HG03108 (cell line): Measurements from ENCODE around the gene ABCC8.

Experiments used
- ATAC-seq: cut with Tn5 transposase; IDR thresholded peaks from one replicate; pipeline ENCODE4 v1.9.1; 2021; ENCODE audit warnings: moderate library complexity; ENCODE audit not compliant: unreplicated experiment

ABCC8 gene

GRCh38 chr11:17354601-17354991 is 122.0 kb downstream of the ABCC8 start:
- ATAC-seq, result no peak

GRCh38 chr11:17353821-17354600 is 122.6 kb downstream of the ABCC8 start:
- no peak for ATAC-seq

DNA sequence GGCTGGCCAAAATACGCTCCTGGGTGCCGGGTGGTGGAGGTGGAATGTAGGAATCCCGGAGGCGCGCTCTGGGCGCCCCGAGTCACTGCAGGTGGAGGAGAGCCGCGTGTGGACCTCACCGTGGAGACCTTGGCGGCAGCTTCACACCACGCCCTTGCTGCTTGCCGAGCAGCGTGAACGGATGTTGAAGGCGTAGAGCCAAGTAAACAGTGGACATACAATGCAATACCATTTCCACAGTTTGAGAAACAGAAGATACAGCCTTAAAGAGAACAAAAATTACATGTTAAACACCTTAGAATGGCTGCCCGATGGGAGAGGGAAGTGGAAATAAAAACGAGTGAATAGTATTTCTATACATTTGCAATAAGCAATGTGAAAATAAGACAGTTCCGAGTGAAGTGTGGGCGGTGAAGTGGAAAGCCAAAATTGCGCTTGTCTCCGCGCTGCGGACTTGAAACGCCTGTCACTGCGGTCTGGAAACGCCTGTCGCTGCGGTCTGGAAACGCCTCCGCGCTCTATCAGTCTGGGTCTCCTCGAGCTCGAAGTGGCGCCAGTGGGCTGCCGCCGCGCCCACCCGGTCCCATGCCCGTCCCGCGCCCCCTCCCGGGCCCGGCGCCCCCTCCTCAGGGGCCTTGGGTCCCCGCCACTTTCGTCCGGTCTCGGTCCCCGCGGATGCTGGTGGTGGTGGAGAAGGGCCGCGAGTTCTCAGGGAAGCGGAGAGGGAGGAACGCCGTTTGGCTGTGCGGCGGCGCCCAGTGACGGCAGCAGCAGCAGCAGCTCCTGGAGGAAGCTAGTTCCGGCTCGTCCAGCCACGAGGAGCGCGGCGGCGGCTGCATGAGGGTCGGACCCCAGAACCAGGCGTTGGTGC is 123.5 kb downstream of the ABCC8 start:
- no peak for ATAC-seq

GRCh38 chr11:17351510-17352176 is 125.0 kb downstream of the ABCC8 start, which contains the start of gene NCR3LG1:
TSS of gene NCR3LG1 (plus strand) at chr11:17351800. CDS start at chr11:17351970, 170 bp downstream.
- ATAC-seq, result no peak

GRCh38 chr11:17351172-17351509 is 125.5 kb downstream of the ABCC8 start:
- no peak for ATAC-seq

DNA sequence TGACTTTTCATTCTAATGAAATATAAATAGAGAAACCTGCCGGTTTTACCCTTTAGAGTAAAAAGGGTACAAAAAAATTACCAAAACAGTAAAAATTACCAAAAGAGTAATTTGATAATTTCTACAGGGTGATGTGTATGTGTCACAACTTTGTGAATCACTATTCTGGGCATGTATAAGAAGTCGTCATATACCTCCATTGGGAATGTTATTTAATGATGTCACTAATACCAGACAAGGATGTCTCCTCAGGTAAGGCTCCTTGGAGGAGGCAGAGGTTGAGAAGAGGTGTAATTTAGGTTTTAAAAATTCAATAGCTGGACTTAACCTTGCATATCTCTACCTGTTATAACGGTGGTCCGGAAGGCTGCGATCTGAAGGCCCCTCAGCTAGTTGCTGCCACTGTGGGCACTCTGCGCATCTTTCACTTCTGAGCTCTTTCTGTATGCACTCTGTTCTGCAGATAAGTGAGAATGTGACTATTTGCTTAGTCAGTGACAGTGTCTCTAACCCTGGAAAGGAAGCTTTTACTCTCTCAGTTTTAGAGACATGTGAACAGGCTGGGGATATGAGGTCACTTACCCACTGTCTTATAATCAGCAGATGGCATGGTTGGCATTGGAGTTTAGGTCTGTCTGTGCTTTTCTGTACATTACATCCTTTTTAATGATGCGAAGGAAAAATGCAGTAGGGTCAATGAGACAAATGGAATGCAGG is 126.0 kb downstream of the ABCC8 start:
- ATAC-seq, result no peak

GRCh38 chr11:17347676-17348075 is 129.0 kb downstream of the ABCC8 start:
- no peak for ATAC-seq

GRCh38 chr11:17343907-17344306 is 132.7 kb downstream of the ABCC8 start:
- ATAC-seq, result no peak

DNA sequence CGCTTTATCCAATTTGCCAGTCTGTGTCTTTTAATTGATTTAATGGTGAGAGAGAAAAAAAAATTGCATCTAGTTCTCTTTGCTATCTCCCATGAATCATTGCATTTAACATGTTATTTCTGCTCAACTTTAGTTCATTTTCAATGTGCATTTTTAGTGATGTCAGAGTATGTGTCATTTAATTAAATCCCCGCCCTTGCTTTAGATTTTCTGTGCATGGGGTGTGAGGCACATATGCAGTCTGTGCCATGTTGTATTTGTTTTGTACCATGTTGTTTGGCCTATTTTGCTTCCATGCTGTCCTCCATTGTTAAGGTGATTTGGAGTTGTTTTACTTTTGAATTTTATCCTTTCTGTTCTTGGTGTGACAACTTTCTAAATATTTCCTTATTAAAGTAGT is 133.4 kb downstream of the ABCC8 start:
- ATAC-seq, result no peak
